A549 (cell line): ENCODE data around the gene DYNLRB1. TPM values are rescaled to one million over a fixed set of nuclear protein-coding genes. Genes with fewer than 3 reads are reported as not detected.
A peak's percentile ranks its signal among the peaks of the same experiment; 100 is the strongest.

Source experiments
- ATAC-seq, 2 experiments: fragments of 200-7000 bp in 1 of 2; fragments of >200 bp in 1 of 2; cut with Nextera tagmentation in 1 of 2; cut with Tn5 transposase in 1 of 2; 3 replicates each; pipeline versions ENCODE4 v1.8.0 to v1.9.1; 2018 to 2020; ENCODE audit warnings: mild to moderate bottlenecking in 1 of 2, moderate library complexity in 1 of 2
- CTCF ChIA-PET: fragments of 300-600 bp; sonication (Branson Sonifier 250); formaldehyde crosslinking; extraction: SDS; loops from one replicate; lab custom pipeline; 2021; ENCODE audit warnings: antibody characterized with exemption, inconsistent platforms; lab: Yijun Ruan, JAX
- POLR2A ChIA-PET: fragments of 350-600 bp; formaldehyde crosslinking; extraction: SDS; loops from one replicate; lab custom pipeline; 2021; ENCODE audit warnings: antibody characterized with exemption, inconsistent platforms; lab: Yijun Ruan, JAX
- DNase-seq, 2 experiments: peaks; one replicate each; pipeline versions ENCODE4 v3.0.0 to v3.0.0-alpha.2; 2011 to 2016; ENCODE audit warnings: low read depth in 1 of 2, low spot score in 1 of 2
- FAIRE-seq: peaks from 2 replicates; lab custom pipeline; 2011; peaks lifted over from hg19 to GRCh38; lab: Jason Lieb, UNC
- H3K27ac ChIP-seq, 2 experiments: fragments of >200 bp; sonication (Bioruptor Twin); formaldehyde crosslinking; 3 replicates each; pipeline ENCODE4 v1.5.1; 2016 to 2017
- H3K4me1 ChIP-seq: fragments of >200 bp; sonication (Bioruptor Twin); formaldehyde crosslinking; 3 replicates; pipeline ENCODE4 v1.6.1; 2016
- H3K4me2 ChIP-seq: fragments of >200 bp; sonication (Bioruptor Twin); formaldehyde crosslinking; 3 replicates; pipeline ENCODE4 v1.6.1; 2016
- H3K4me3 ChIP-seq: fragments of >200 bp; sonication (Bioruptor Twin); formaldehyde crosslinking; 3 replicates; pipeline ENCODE4 v1.5.1; 2016
- H3K9me3 ChIP-seq: fragments of >200 bp; sonication (Bioruptor Twin); formaldehyde crosslinking; 3 replicates; pipeline ENCODE4 v1.6.1; 2016
- CBX2 ChIP-seq: fragments of 200-600 bp; sonication (generic); IDR thresholded peaks from 2 replicates; pipeline ENCODE4 v1.6.1; 2016; ENCODE audit warnings: low read depth, mild to moderate bottlenecking, borderline replicate concordance
- EHF ChIP-seq: fragments of 250-450 bp; sonication (Bioruptor Pico); IDR thresholded peaks from 2 replicates; pipeline ENCODE4 v1.5.0; 2020; ENCODE audit warnings: mild to moderate bottlenecking
- EHMT2 ChIP-seq: fragments of 200-600 bp; sonication (generic); IDR thresholded peaks from 2 replicates; pipeline ENCODE4 v1.6.1; 2016; ENCODE audit warnings: antibody characterized with exemption, low read depth, mild to moderate bottlenecking, moderate library complexity
- FOSB ChIP-seq: fragments of 250-450 bp; sonication (Bioruptor Pico); IDR thresholded peaks from 2 replicates; pipeline ENCODE4 v1.5.0; 2020; ENCODE audit warnings: mild to moderate bottlenecking, moderate library complexity
- FOSL2 ChIP-seq, 2 experiments: fragments of 450-650 bp in 1 of 2; fragments of >200 bp in 1 of 2; sonication (Bioruptor Twin) in 1 of 2; formaldehyde crosslinking; IDR thresholded peaks; 2 replicates each; pipeline versions ENCODE4 v1.5.0 to v1.6.1; 2016 to 2020; ENCODE audit warnings: mild to moderate bottlenecking in 1 of 2, moderate library complexity in 1 of 2
- GATA3 ChIP-seq: IDR thresholded peaks from 2 replicates; pipeline ENCODE4 v1.6.1; 2012; ENCODE audit warnings: borderline replicate concordance
- HEYL ChIP-seq: fragments of 250-450 bp; sonication (Bioruptor Pico); IDR thresholded peaks from 2 replicates; pipeline ENCODE4 v1.8.0; 2021; ENCODE audit warnings: mild to moderate bottlenecking, moderate library complexity
- HOXA7 ChIP-seq: fragments of 250-450 bp; sonication (Bioruptor Pico); IDR thresholded peaks from 2 replicates; pipeline ENCODE4 v1.5.0; 2020; ENCODE audit warnings: mild to moderate bottlenecking, moderate library complexity
- JUN ChIP-seq, 2 experiments: fragments of >200 bp; sonication (Bioruptor Twin); formaldehyde crosslinking; IDR thresholded peaks; 2 replicates in 1 of 2; 3 replicates in 1 of 2; pipeline ENCODE4 v1.6.1; 2016 to 2017
- JUNB ChIP-seq: fragments of >200 bp; sonication (Bioruptor Twin); formaldehyde crosslinking; IDR thresholded peaks from 2 replicates; pipeline ENCODE4 v1.6.1; 2016
- MYC ChIP-seq: IDR thresholded peaks from 2 replicates; pipeline ENCODE4 v1.6.1; 2012; ENCODE audit warnings: mild to moderate bottlenecking, inconsistent platforms, low read length, improper control_type of control experiment, borderline replicate concordance
- NFE2L2 ChIP-seq: fragments of 150-350 bp; conservative IDR thresholded peaks from 2 replicates; pipeline ENCODE4 v1.6.1; 2014; ENCODE audit warnings: low read length
- RAD21 ChIP-seq, 2 experiments: fragments of >200 bp in 1 of 2; sonication (Bioruptor Twin) in 1 of 2; formaldehyde crosslinking in 1 of 2; IDR thresholded peaks in 1 of 2; conservative IDR thresholded peaks in 1 of 2; 2 replicates in 1 of 2; 3 replicates in 1 of 2; pipeline ENCODE4 v1.6.1; 2012 to 2018; ENCODE audit warnings: inconsistent platforms in 1 of 2
- RARB ChIP-seq: fragments of 250-450 bp; sonication (Bioruptor Pico); IDR thresholded peaks from 2 replicates; pipeline ENCODE4 v1.8.0; 2021; ENCODE audit warnings: mild to moderate bottlenecking, moderate library complexity
- SMC3 ChIP-seq: fragments of >200 bp; sonication (Bioruptor Twin); formaldehyde crosslinking; IDR thresholded peaks from 3 replicates; pipeline ENCODE4 v1.6.1; 2018; ENCODE audit warnings: inconsistent platforms
- SREBF2 ChIP-seq: fragments of 450-650 bp; IDR thresholded peaks from 2 replicates; pipeline ENCODE4 v1.6.1; 2014; ENCODE audit warnings: mild to moderate bottlenecking, moderate library complexity
- ZC3H11A ChIP-seq: fragments of 450-650 bp; IDR thresholded peaks from 2 replicates; pipeline ENCODE4 v1.6.1; 2014; ENCODE audit warnings: antibody characterized with exemption, mild to moderate bottlenecking
- ZFP36 ChIP-seq: fragments of 450-650 bp; IDR thresholded peaks from 2 replicates; pipeline ENCODE4 v1.6.1; 2014; ENCODE audit warnings: borderline replicate concordance; ENCODE audit not compliant: partially characterized antibody
- WGBS: methylation state at CpG from one replicate; pipeline ENCODE4 v1.1.6; 2017; ENCODE audit errors: missing lambda C conversion rate; 5-methylcytosine and 5-hydroxymethylcytosine counted together
- polyA plus RNA-seq, 4 experiments: library from polyadenylated mRNA; depleted of rRNA in 3 of 4; stranded (reverse); fragments of >200 nt; fragmentation: RNase III in 1 of 4; extraction: RNeasy Plus Mini Kit Qiagen cat#74134 plus additional on column Dnase treatment in 1 of 4; gene quantifications; 2 replicates in 3 of 4; 3 replicates in 1 of 4; pipeline ENCODE4 v1.2.3, GENCODE V29; 2011 to 2017
- TF ChIP-seq, protein P1 (sequence below): fragments of >200 bp; sonication (Bioruptor Twin); formaldehyde crosslinking; IDR thresholded peaks from 3 replicates; pipeline ENCODE4 v1.5.1; 2016

The DYNLRB1 gene
- polyA plus RNA-seq, 2 of the 4 experiments (the other 2 are of a cell fraction), result 148 to 211 TPM

DNA sequence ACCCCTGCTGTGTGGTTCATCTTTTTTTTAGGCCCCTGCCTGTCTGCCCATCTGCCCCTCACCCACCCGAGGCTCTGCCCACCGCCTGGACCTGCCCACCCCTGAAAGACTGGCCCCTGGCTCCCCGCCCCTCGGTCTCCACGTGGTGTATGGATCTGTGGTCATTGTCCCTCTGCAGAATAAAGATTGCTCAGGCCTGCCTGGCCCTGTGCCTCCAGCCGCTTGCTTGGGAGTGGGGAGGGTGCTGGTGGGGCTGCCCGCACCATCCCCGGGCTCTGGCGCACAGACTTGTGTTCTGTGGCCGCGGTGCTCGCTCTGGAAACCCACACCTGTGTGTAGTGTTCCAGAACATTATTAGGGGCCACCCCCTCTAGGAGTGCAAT lies 43.9 kb downstream of the DYNLRB1 start:
- DNase-seq (no peak), ATAC-seq (no peak), FAIRE-seq (no peak)
- 88% methylated on average over 6 of the region's 12 CpGs for WGBS
- no peak overlapping the region for H3K4me3 ChIP-seq
- ChIA-PET CTCF (interaction anchor here (0.8 to 1.9 kb wide), 3 partner anchors 9 to 22 kb away, joined by 3 to 5 read pairs (median 4); no protein-coding TSS in a partner anchor), POLR2A (no interaction called here)
- H3K4me1 ChIP-seq, result peaks cover 11% of the 10 kb centered on the region; the same call in 2 of the 3 replicates
- H3K4me2 ChIP-seq, result no peak overlapping the region
- no peak for TF ChIP-seq JUNB
- TF ChIP-seq ZC3H11A, result no peak
- TF ChIP-seq NFE2L2, result no peak
- no peak for TF ChIP-seq MYC
- TF ChIP-seq, protein P1, sequence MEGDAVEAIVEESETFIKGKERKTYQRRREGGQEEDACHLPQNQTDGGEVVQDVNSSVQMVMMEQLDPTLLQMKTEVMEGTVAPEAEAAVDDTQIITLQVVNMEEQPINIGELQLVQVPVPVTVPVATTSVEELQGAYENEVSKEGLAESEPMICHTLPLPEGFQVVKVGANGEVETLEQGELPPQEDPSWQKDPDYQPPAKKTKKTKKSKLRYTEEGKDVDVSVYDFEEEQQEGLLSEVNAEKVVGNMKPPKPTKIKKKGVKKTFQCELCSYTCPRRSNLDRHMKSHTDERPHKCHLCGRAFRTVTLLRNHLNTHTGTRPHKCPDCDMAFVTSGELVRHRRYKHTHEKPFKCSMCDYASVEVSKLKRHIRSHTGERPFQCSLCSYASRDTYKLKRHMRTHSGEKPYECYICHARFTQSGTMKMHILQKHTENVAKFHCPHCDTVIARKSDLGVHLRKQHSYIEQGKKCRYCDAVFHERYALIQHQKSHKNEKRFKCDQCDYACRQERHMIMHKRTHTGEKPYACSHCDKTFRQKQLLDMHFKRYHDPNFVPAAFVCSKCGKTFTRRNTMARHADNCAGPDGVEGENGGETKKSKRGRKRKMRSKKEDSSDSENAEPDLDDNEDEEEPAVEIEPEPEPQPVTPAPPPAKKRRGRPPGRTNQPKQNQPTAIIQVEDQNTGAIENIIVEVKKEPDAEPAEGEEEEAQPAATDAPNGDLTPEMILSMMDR, result no peak
- H3K27ac ChIP-seq, result no peak overlapping the region
- no peaks in the 10 kb centered on the region for H3K9me3 ChIP-seq

DNA sequence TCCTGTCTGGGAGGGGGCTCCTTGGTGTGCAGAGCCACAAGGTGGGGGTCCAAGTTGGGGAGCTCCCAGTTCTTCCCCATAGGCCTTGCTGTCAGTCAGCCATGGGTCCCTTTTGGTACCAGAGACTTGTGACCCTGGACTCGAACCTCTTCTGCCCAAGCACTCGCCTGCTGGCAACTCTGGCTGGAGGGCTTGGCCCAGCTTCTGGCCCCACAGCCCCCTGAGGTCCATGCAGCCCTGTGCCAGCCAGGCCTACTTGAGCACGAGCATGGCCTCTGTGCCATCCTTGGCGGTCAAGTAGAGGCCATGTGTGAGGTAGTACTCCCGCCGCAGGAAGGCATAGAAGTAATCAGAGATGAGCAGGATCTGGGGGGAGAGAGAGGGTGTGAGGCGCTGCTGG lies 44.4 kb downstream of the DYNLRB1 start:
- FAIRE-seq, result no peak
- no peak for TF ChIP-seq CBX2
- no peak for TF ChIP-seq MYC
- no peak for TF ChIP-seq RAD21 (conservative IDR thresholded peaks at IDR 0.05 in 1 of 2, IDR thresholded peaks at IDR 0.05 in 1 of 2)
- no peak for TF ChIP-seq JUN (IDR thresholded peaks at IDR 0.05)
- no peak for TF ChIP-seq RARB (CRISPR knock-in tag)
- TF ChIP-seq FOSB, result no peak
- no peak for TF ChIP-seq GATA3
- TF ChIP-seq HEYL, result no peak
- no peak for TF ChIP-seq SREBF2
- TF ChIP-seq ZFP36, result no peak
- no peak for TF ChIP-seq NFE2L2
- TF ChIP-seq EHF (CRISPR knock-in tag), result no peak
- no peak for TF ChIP-seq HOXA7 (CRISPR knock-in tag)
- TF ChIP-seq, all 56 proteins: peak for 0
- H3K9me3 ChIP-seq, result no peaks in the 10 kb centered on the region
- ChIA-PET POLR2A (no interaction called here), CTCF (interaction anchor here (1.4 to 1.9 kb wide), 3 partner anchors 12 to 27 kb away, joined by 3 to 5 read pairs (median 4); no protein-coding TSS in a partner anchor)
- H3K4me1 ChIP-seq, result peaks cover 11% of the 10 kb centered on the region; the same call in 2 of the 3 replicates
- no peak overlapping the region for H3K27ac ChIP-seq
- H3K4me2 ChIP-seq, result no peak overlapping the region
- 100% methylated on average over 5 of the region's 7 CpGs for WGBS
- ATAC-seq (no peak), DNase-seq (no peak)
- no peak overlapping the region for H3K4me3 ChIP-seq

DNA sequence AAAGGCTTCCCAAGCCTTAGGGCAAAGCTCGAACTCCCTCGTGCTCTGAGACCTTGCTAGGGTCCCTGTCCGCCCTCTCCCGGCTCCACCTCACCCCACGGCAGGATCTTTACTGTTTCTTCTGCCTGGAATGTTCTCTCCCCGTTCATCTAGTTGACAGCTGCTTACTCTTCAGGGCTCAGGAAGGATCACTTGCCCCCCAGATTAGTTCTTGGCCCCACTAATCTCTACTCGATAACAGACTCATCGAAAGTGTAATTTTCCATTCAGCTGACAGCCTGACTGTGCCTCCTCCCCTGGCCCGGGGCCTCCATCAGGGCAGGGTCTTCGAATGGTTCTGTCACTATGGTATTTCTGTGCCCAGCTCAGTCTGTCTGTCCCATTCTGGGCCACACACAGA lies 45.4 kb downstream of the DYNLRB1 start:
- Histone ChIP-seq H3K9me3 (no peaks in the 10 kb centered on the region), H3K4me1 (peaks cover 11% of the 10 kb centered on the region; the same call in 2 of the 3 replicates), H3K4me3 (no peak overlapping the region), H3K27ac (no peak overlapping the region), H3K4me2 (no peak overlapping the region)
- DNase-seq, result no peak
- no peak for ATAC-seq
- no peak for FAIRE-seq
- 90% methylated on average over 10 of the region's 10 CpGs for WGBS
- TF ChIP-seq EHMT2 (no peak), ZFP36 (no peak), EHF (CRISPR knock-in tag) (no peak)
- ChIA-PET POLR2A (no interaction called here), CTCF (interaction anchor here (0.8 to 2.4 kb wide), 12 partner anchors 11 to 208 kb away, joined by 3 to 8 read pairs (median 4); no protein-coding TSS in a partner anchor)

DNA sequence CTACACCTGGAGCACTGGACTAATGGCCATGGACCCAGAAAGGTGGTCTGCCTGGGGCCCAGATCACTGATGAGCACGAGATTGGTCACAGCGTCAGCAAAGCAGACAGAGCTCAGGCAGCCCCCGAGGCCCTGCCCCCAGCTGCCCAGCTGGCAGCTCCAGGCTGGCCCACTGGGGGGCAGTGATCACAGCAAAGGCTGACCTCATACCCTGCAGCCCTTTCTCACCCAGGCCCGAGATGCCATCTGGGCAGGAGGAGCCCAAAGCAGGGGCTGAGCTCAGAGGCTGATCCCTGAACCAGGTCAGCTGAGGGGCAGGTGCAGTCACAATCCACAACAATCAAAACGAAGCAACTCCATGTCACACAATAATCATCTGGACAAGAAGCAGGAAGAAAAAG lies 46.4 kb downstream of the DYNLRB1 start:
- WGBS, result 63% methylated on average over 5 of the region's 5 CpGs
- Histone ChIP-seq H3K4me3 (no peak overlapping the region), H3K9me3 (no peaks in the 10 kb centered on the region), H3K27ac (no peak overlapping the region), H3K4me1 (peaks cover 10% of the 10 kb centered on the region; the same call in 2 of the 3 replicates), H3K4me2 (no peak overlapping the region)
- ATAC-seq (peak; percentile 48 to 67; a peak in 4 of 6 replicates), FAIRE-seq (no peak), DNase-seq (peak; percentile 39 to 51)
- CTCF ChIA-PET, result interaction anchor here (0.9 to 2.8 kb wide), 12 partner anchors 15 to 372 kb away, joined by 3 to 13 read pairs (median 5); no protein-coding TSS in a partner anchor
- POLR2A ChIA-PET, result no interaction called here
- peak; percentile 36; a peak in 4 of 5 replicates for TF ChIP-seq RAD21 (conservative IDR thresholded peaks at IDR 0.05 in 1 of 2, IDR thresholded peaks at IDR 0.05 in 1 of 2)
- TF ChIP-seq, protein P1, result peak; percentile 24; the same call in 2 of the 3 replicates
- TF ChIP-seq FOSL2 (IDR thresholded peaks at IDR 0.05), result no peak
- TF ChIP-seq FOSL2 (CRISPR knock-in tag; IDR thresholded peaks at IDR 0.05), result no peak
- TF ChIP-seq SMC3, result peak; percentile 34; the same call in 2 of the 3 replicates
